HG03108 (cell line): Measurements from ENCODE around the gene SPINK13.
"Not testable (repeated sequence)": the region's sequence is repeated elsewhere in the genome, so short reads cannot be mapped to it uniquely, and the experiment has no call there.

Experiments
- ATAC-seq: cut with Tn5 transposase; IDR thresholded peaks from one replicate; pipeline ENCODE4 v1.9.1; 2021; ENCODE audit warnings: moderate library complexity; ENCODE audit not compliant: unreplicated experiment

The SPINK13 gene

GRCh38 chr5:148311484-148311883, 42.9 kb downstream of the SPINK13 start:
- no peak for ATAC-seq

- no peak for ATAC-seq
Observed at GRCh38 chr5:148312153-148312552, 43.6 kb downstream of the SPINK13 start, which contains the start of gene SPINK7. Gene SPINK7 (plus strand): TSS chr5:148312423. CDS start chr5:148312484, 61 bp downstream.

GRCh38 chr5:148314187-148314586, 45.6 kb downstream of the SPINK13 start:
- ATAC-seq = no peak

- ATAC-seq = no peak
Observed at GRCh38 chr5:148314731-148315130, 46.1 kb downstream of the SPINK13 start.

DNA sequence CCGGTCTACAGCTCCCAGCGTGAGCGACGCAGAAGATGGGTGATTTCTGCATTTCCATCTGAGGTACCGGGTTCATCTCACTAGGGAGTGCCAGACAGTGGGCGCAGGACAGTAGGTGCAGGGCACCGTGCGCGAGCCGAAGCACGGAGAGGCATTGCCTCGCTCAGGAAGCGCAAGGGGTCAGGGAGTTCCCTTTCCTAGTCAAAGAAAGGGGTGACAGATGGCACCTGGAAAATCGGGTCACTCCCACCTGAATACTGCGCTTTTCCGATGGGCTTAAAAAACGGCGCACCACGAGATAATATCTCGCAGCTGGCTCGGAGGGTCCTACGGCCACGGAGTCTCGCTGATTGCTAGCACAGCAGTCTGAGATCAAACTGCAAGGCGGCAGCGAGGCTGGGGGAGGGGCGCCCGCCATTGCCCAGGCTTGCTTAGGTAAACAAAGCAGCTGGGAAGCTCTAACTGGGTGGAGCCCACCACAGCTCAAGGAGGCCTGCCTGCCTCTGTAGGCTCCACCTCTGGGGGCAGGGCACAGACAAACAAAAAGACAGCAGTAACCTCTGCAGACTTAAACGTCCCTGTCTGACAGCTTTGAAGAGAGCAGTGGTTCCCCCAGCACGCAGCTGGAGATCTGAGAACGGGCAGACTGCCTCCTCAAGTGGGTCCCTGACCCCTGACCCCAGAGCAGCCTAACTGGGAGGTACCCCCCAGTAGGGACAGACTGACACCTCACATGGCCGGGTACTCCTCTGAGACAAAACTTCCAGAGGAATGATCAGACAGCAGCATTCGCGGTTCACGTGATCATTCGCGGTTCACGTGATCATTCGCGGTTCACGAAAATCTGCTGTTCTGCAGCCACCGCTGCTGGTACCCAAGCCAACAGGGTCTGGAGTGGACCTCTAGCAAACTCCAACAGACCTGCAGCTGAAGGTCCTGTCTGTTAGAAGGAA, 51.7 kb downstream of the SPINK13 start:
- not testable (repeated sequence) for ATAC-seq

DNA sequence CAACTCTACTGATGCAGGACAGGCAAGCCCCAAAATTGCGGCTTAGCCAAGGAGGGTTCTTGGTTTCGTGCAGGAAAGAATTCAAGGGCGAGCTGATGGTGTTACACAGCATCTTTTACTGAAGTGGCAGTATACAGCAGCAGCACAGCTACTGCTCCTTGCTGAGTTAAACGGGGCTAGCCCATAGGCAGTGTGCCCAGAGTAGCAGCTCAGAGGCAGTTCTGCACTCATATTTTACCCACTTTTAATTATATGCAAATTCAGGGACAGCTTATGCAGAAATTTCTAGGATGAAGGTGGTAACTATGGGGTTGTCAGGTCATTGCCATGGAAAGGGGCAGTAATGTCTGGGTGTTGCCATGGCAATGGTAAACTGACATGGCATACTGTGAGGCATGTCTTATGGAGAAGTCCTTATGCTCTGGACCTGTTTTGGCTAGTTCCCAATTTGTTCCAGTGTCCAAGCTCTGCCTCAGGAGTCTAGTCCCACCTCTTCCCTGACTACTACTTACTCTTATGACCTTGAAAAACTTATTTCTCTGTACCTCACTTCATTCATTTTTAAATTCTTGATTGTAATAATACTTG, 64.8 kb downstream of the SPINK13 start:
- no peak for ATAC-seq

DNA sequence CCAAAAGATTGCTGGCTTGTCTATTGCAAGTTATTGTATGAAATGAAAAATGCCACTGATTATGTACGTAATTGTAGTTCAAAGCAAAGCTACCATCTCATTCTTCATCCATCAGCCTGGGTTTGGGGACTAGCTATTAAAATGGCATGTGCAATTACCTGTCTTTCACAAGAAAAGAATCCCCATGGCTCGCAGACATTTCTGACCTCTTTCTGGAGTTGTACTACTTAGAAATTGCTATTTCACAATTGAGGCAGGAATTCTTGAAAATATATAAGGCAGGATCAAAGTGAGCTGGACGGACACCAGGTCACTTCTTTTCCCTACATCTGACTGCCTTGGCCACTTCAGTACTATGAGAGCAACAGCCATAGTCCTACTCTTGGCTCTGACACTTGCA, 66.7 kb downstream of the SPINK13 start, which contains the start of gene SPINK9:
TSS of gene SPINK9 (plus strand) at position 301 of the 400 bp plus-strand sequence. CDS start at position 356, 55 bp downstream.
- ATAC-seq = no peak
